MM.1S (cell line): ENCODE results near the gene HNRNPD.

ENCODE experiments used
- CTCF ChIP-seq: fragments of 300-600 bp; sonication (generic); IDR thresholded peaks from 2 replicates; pipeline ENCODE4 v1.5.1; 2016; ENCODE audit warnings: antibody characterized with exemption, low read length, mixed read lengths
- EZH2 ChIP-seq: fragments of 300-600 bp; sonication (generic); optimal IDR thresholded peaks from 2 replicates; pipeline ENCODE3; 2017; ENCODE audit warnings: low read depth, mild to moderate bottlenecking, antibody characterized with exemption, low read length, mixed read lengths
- EZH2phosphoT487 ChIP-seq: fragments of 300-600 bp; sonication (generic); IDR thresholded peaks from 2 replicates; pipeline ENCODE4 v1.6.1; 2018; ENCODE audit warnings: antibody characterized with exemption, low read length

- TF ChIP-seq CTCF = no peak
- no peak for TF ChIP-seq EZH2
- TF ChIP-seq EZH2phosphoT487 = no peak
Measured at GRCh38 chr4:82376109-82376508, 2.3 kb upstream of the HNRNPD start.
